Stimulated activated CD4-positive, alpha-beta T cell treated with anti-CD3 and anti-CD28 coated beads, Interleukin-12 subunit alpha, Interleukin-12 subunit beta, amount 100 ng/mL, for 24 hours (primary cell): ENCODE results near the gene ESYT2.

Experiments
- DNase-seq, 2 experiments: peaks; one replicate each; pipeline ENCODE4 v3.0.0-alpha.2; 2020; ENCODE audit warnings: low read depth in 2 of 2

ESYT2 gene

GRCh38 chr7:158695726-158696452 lies 133.4 kb downstream of the ESYT2 start:
- no peak for DNase-seq

GRCh38 chr7:158695056-158695455 lies 134.3 kb downstream of the ESYT2 start:
- no peak for DNase-seq

GRCh38 chr7:158694650-158695049 lies 134.7 kb downstream of the ESYT2 start:
- DNase-seq, result no peak

- DNase-seq, result no peak
These were observed 139.8 kb downstream of the ESYT2 start for GRCh38 chr7:158689488-158689887.

- no peak for DNase-seq
These were observed 141.9 kb downstream of the ESYT2 start for GRCh38 chr7:158687406-158687805.

- DNase-seq, result no peak
These were observed 143.6 kb downstream of the ESYT2 start for GRCh38 chr7:158685693-158686092.

GRCh38 chr7:158684329-158684728 lies 145.0 kb downstream of the ESYT2 start:
- DNase-seq, result no peak

- DNase-seq, result no peak
These were observed 145.8 kb downstream of the ESYT2 start for GRCh38 chr7:158683541-158683940.

GRCh38 chr7:158682456-158682855 lies 146.9 kb downstream of the ESYT2 start:
- DNase-seq, result no peak
